ENCODE measurements around the gene ABCF2.

The ABCF2 gene

DNA sequence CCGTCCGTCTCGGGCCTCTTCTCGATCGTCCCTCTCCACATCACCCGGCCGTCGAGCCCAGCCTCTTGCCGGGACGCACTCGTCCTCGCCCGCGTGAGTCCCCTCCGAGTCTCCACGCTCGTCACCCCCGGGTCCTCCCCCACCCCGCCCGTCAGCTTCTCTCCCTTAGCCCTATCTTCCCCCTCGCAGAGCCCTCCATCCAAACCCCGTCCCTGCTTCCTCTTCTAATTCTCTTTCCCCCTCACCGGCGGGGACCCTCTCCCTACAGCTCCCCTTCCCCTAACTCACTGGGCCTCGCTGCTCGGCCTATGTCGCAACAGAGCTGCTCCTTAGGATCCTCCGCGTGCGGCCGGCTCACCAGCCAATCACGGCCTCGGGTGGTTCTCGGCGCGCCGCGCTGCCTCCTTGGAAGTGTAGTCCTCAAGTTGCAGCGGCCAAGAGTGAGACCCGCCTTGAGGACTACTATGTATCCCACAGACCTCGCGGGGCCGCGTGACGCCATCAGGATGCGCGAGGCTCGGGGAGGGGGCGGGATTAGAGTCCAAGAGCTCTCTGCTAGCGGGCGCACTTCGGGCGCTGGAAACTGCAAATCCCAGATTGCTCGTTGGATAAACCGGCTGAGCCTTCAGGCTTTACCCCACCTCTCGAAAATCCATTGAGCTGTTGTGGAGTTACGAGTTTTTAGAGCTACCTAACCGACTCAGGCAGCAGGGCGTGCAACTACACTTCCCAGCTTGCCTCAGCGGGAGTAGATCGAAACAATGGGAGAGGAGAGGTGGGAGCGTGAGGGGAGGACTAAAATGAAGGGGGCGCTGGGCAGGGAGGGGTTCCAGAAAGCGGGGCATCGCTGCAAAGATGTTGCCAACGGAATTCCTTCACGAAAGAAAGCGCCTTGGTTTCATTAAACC lies at the start of gene ABCF2:
ABCF2 (minus strand) TSS at position 331 of the 908 bp plus-strand sequence. CDS start 747 bp downstream, outside the sequence.
- peak; percentile 96 to 97 for DNase-seq (ENCODE audit: low read depth in 1 of 2, low spot score in 1 of 2)

DNA sequence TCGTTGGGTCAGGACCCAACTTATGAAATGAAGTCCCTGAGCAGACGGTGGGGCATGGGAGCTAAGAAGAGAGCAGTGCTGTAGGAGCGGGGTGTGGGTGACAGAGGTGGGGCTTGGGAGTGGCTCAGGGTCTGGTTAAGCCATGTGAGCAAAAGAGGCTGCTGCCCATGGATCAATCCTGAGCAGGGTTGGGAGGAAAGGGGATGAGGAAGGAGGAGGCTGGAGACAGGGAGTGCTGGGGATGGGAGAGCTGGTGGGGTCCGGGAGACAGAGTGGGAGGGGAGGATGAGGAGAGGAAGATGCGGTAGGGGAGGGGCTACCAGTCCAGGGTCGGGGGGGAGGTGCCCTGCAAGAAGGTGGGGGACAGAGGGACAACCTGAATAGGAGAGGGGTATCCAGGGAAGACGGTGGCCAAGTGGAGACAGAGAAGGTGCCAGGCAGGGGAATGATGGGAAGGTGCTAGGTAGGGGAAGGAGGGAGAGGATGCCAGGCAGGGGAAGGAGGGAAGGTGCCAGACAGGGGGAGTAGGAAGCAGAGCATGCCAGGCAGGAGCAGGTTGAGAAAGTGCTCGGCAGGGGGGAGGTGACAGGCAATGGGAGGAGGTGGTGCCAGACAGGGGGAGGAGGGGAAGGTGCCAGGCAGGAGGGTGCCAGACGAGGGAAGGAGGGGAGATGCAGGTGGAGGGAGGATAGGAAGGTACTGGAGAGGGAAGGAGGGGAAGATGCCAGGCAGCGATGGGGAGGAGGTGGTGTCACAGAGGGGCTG lies 49.0 kb upstream of the ABCF2 start:
- no peak for DNase-seq (ENCODE audit: low read depth in 1 of 2, low spot score in 1 of 2)

DNA sequence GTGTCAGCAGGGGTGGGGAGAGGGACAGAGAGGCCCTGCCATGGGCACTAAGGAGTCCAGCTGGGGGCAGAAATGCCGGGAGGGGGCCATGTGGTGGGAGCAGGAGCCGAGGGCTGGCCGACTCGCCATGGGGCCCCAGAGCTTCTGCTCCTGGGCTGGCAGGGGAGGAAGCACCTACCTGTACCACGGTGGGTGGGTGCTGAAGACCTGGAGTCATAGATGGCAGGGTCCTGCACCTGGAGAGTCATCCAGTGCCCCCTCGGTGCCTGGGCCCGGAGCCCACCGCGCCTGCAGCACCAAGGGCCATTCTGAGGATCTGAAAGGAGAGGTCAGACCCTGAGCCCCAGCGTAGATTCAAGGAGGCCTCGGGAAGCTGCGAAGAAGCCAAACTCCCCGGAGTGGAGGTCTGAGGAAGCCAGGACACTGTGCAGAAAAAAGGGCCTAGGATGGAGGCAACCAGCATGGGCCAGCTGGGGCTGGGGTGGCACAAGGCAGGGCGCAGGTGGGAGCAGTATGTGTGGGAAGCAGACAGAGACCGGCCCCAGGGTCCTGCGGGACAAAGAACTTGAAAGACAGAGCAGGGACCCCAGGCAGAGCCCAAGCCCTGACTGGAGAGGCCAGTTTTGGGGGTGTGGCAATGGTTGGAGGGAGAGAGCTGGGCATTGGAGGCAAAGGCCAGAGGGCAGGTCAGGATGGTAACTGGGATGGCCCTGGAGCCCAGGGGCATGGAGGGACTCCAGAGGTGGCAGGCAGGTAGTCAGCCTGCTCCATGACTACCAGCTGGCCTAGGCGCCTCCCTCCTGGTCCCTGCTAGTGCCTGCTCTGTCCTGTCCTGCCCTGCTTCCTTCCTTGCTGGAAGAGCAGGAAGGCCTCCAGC lies 48.2 kb upstream of the ABCF2 start:
- no peak for DNase-seq (ENCODE audit: low read depth in 1 of 2, low spot score in 1 of 2)

DNA sequence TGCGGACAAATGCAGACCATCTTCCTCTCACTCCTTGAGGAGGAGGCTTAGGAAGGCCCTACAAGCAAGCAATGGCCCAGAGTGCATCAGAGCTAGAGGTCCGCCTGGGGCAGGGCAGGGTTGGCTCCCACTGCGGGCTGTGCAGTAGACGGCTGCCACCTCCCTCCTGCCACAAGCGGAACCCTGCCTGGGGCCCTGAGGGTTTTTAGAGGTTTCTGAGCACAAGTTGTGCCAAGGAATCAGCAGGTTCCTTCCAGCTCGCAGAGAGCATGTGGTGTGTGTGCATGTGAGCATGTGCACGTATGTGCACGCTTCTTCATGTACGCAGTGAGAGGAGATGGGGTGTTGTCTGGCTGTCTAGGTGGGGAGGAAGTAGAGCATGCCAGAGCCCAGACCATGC lies 47.4 kb upstream of the ABCF2 start:
- DNase-seq (ENCODE audit: low read depth in 1 of 2, low spot score in 1 of 2): no peak

DNA sequence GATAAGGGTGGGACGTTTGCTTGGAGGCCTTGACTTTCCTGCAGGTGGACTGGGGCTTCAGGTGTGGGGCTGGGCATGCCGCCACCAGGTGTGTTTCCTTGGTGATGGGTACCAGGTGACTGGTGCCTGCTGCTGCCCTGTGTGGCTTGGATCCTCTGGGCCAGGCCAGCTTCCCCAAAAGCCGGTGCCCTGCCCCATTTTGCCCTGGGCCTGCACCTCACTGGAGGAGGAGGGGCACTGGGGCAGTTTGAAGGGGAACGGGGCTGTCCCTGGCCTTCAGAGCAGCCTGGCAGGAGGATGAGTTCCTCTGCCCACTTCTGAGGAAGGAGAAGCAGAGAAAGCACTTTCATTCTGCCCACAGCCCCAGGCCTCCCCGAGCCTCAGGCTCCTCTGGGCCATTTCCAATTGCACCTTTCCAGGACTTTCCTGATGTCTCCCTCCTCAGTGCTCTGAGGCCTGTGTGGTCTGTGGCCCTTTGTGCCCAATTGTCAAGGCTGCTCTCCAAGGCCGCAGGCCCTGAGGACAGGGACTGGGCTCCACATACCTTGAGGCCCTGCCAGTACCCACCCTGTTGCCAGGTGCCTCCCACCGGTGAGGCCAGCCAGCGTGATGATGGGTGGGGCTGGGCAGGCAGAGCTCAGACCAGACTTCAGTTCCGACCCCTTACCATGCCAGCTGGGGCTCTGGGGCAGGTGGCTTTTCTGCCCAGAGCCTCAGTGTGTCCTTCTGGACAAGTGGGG lies 46.8 kb upstream of the ABCF2 start:
- no peak for DNase-seq (ENCODE audit: low read depth in 1 of 2, low spot score in 1 of 2)

DNA sequence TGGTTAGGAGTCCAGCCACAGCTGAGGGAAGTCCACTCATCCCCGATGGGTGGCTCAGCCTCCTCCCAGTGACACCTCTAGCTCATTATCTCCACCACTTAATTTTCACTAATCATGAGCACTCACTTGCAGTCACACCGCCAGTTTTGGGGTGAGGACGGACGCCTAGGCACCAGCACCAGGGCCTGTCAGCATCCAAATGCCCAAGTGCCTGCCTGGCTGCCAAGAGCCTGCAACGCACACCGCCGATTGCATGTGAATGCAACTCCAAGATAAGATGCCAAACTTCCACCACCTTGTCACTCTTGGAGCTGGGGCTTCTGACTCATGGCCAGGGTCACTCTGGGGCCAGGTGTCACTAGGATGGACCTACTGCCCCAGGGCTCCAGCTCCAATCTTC lies 45.9 kb upstream of the ABCF2 start:
- DNase-seq (ENCODE audit: low read depth in 1 of 2, low spot score in 1 of 2): no peak

DNA sequence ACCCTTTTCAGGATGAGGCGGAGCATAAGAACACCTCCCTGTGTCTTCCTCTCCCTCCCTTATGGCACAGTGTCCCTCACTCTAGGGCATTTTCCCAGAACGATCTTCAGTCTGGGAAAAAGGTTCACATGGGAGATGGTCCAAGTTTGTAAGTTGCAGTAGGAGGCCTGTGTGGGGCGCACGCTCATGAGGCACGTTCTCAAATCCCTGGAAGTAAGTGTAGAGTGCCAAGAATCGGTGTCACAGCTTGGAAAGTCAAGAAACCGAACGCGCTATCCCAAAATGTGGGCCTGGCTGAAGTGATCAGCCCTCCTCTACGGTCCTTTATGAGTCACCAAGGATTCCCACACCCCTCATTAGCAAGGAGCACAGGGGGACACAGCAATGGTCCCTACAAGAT lies 45.4 kb upstream of the ABCF2 start:
- no peak for DNase-seq (ENCODE audit: low read depth in 1 of 2, low spot score in 1 of 2)

DNA sequence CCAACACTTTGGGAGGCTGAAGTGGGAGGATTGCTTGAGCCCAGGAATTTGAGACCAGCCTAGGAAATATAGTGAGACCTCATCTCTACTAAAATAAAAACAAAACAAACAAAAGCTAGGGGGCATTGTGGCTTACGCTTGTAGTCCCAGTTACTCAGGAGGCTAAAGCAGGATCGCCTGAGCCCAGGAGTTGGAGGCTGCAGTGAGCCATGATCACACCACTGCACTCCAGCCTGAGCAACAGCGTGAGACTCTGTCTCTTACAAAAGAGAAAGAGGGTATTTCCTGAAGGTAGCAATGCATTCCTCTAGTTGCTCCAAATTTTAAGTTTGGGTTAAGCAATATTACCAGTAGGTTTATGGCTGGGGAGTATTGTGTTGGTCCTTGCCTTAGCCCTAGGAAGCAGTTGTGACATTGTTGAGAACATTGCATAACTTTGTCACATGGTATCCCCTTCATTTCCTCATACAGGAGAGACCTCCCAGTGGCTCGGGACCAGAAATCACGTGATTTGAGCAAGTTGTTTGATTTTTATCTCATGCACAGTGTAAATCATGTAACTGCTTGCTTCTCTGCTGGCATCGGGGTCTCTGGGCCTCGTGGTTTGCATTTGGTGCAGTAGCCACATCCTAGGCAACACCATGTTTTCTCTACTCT lies 44.8 kb upstream of the ABCF2 start:
- no peak for DNase-seq (ENCODE audit: low read depth in 1 of 2, low spot score in 1 of 2)

DNA sequence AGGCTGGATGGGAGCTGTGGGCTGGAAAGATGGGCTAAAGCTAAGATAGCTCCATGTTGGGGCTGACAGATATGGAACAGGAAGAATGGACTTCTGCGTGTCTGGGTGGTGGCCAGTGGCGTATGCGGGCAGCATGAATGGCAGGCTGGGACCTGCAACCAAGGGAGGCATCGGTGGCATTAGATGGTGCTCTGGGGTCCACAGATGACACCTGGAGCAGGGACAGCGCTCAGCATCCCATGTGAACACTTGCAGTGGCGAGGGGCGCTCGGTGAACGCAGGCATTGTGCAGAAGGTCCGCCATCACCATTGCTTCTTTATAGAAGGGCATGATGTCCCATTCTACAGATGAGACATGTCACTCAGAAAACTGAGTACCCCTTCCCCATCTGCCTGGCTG lies 42.5 kb upstream of the ABCF2 start:
- DNase-seq (ENCODE audit: low read depth in 1 of 2, low spot score in 1 of 2): no peak

DNA sequence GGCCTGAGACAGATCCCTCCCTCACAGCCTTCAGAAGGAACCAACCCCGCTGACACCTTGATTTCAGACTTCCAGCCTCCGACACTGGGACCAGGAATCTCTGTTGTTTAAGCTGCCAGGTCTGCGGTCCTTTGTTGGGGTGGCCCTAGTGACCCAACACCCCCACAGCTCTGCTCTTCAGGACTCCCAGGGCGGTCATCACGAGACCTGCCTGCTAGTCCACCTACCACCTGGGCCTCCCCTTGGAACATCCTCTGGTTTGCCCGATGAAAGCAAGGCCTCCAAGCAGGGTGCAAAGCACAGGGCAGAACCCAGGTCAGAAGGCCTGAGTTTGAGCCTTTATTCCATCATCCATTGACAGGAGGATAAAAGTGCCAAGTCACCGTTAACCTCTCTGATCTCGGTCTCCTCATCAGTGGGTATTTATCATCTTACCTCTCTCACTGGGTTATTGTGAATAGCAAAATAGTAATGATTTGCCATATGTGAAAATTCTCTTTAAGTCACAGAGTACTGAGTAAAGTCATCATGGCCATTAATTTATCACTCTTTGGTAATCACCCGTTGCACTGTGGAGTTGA lies 38.4 kb upstream of the ABCF2 start:
- no peak for DNase-seq (ENCODE audit: low read depth in 1 of 2, low spot score in 1 of 2)

DNA sequence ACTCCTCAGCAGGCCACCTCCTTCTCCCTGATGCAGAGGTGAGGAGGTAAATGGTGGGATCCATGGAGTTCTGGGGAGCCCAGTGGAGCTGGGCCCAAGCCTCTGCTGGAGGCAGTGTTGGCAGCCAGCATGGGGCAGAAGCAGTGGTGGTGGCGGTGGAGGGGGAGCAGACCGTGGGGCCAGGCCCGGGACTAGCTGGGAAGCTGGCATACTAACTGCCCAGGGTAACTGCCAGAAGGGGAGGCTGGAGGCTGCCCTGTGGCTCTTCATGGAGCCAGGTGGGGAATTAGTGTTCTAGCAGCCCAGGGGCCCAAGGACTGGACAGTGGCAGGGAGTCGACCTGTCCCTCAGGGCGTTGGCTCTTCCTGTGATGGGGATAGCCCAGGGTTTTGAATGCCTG lies 37.6 kb upstream of the ABCF2 start:
- DNase-seq (ENCODE audit: low read depth in 1 of 2, low spot score in 1 of 2): no peak

DNA sequence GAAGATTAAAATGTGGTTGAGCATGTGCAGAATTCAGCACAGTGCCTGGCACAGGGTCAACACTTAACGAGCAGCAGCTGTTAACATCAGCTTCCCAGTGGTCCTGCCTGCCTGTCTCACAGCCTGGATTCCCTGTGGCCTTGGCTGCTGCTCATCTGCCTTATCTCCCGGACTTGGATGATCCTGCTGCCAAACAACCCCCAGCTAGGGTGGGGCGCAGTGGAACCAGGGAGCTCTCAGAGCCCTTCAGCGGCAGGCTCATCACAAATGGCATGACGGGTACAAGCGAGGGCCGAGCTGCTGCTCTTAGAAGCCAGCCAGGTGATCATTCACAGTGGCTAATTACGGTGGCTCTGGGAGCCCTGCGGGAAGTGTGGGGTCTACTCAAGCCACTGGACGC lies 34.5 kb upstream of the ABCF2 start:
- DNase-seq (ENCODE audit: low read depth in 1 of 2, low spot score in 1 of 2): no peak

DNA sequence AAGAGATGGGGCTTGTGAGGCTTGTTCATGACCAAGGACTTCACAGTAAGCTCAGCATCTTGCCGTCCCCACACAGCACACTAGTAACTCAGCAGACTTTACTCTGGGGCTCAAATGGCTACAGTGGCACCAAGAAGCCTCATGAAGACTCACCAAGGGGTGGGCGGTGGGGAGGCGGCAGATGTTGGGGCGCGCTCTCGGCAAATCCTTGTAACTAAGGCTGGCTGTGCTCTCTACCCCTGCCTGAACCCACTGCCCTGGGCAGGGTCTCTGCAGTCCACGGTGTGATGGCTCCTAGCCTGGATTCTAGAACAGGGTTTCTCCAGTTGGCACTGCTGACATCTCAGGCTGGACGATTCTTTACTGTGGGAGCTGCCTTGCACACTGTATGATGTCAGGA lies 33.9 kb upstream of the ABCF2 start:
- DNase-seq (ENCODE audit: low read depth in 1 of 2, low spot score in 1 of 2): no peak

DNA sequence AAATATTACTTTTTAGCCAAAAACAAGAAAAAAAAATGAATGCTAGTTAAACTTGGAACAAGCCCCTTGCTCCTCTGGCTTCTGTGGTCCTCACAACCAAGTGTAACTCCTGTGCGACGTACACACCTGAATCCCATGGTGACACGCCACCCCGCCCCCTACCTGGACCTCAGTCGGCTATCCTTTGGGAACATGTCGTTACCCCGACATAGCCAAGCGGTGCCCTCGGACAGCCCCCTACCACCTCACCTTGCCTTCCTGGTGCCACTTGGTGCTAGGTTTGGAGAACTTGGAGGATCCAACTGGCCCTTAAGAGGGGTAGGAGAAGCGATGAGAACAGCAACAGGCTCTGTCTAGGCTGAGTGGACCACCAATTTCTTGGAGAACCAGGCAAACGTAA lies 33.5 kb upstream of the ABCF2 start:
- DNase-seq (ENCODE audit: low read depth in 1 of 2, low spot score in 1 of 2): no peak

DNA sequence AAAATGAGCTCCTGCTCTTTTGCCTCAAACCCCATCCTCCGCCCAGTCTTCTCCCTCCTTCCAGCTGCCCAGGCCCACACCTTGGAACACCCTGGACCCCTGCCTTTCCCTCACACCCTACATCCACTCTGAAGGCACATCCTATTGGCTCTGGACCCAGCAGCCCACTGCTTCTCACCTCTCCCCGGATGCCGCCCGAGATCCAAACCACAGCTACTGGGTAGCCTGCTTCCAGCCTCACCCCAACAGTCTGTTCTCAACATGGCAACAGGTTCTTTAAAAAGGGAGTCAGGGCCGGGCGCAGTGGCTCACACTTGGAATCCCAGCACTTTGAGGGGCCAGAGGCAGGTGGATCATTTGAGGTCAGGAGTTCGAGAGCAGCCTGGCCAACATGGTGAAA lies 31.0 kb upstream of the ABCF2 start:
- DNase-seq (ENCODE audit: low read depth in 1 of 2, low spot score in 1 of 2): no peak

DNA sequence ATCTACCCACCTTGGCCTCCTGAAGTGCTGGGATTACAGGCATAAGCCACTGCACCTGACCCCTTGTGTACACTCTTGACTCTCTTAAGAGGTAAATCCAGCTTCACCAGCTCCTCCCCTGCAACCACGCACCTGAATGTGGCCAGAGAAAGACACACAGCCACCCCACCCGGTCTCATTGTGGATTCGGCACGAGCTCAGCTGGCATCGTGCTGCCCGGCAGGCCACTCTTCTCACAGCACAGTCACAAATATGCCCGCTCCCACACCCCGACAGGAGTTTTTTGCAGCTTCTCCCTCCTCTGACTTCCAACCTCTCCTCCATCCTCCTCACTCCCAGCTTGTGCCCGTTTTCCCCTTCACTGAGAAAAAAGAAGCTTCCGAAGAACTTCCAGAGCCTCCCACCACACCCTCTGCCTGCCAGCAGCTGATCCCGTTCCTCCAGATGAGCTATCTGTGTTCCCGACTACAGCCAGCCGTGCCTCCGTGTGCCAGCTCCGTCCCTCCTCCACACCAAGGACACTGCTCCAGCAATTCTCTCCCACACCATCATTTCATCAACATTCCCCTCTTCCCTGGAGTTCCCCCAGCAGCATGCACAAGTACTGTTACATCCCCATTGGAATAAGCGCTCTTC lies 29.5 kb upstream of the ABCF2 start:
- no peak for DNase-seq (ENCODE audit: low read depth in 1 of 2, low spot score in 1 of 2)

DNA sequence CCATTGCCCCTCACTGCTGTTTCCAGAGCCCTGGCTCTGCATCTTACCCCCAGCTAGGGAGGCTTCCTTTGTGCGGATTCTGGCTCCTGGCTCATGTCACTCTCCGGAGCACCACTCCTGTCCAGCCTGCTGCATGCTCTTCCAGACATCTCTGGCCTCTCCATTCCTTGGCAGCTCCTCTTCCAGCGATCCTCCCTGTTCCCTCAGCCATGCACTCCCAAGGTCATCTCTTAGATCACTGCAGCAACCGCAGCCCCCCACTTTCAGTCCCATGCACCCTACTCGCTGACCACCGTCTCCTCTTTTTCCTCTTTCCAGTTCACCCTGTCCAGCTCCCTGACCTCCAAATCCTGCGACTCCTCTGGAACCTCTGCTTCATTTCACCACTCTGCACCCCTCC lies 28.4 kb upstream of the ABCF2 start:
- no peak for DNase-seq (ENCODE audit: low read depth in 1 of 2, low spot score in 1 of 2)

DNA sequence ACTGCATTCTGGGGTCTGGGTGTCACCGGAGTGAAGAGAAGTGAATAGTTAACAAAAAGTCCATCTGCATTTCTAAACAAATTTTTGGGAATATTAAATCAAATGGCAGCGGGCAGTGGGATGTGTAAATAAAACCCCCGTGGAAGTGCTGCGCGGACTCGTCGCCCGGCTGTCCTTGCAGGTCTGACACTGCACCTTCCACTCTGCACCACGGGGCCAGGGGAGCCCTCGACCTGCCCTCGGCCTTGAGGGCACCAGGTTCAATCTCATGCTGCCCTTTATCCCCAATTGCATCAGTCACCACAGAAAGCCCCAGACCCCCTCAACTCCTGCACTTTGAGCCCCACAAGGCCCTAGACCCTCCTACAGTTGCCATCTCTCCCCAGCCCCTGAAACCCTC lies 27.8 kb upstream of the ABCF2 start:
- DNase-seq (ENCODE audit: low read depth in 1 of 2, low spot score in 1 of 2): no peak

DNA sequence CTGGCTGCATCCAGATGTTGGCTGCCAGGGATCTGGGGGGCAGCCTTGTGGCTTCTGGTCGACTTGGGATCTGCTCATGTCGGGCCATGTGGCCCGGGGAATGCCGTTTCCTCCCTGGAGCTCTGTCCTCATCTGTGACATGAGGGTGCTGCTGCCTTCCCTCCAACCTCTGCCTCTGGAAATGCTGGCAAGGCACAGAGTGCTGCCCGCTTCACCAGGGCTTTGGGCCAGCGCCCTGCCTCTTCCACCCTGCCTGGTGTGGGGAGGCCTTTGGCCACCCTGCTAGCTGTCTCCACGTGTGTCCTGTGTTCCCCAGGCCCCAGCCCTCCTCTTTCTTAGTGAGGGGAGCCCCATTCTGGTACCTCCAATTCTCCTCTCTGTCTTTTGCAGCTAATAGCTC lies 27.3 kb upstream of the ABCF2 start:
- DNase-seq (ENCODE audit: low read depth in 1 of 2, low spot score in 1 of 2): no peak
